ENCODE measurements around the gene ZNF234. TPM values are rescaled to one million over a fixed set of nuclear protein-coding genes. Genes with fewer than 3 reads are reported as not detected.

ZNF234 gene
- total and polyA plus RNA-seq, 2 donors (not counting 1 experiment from before 2014, with no cell fraction given): 3.1 to 27.5 TPM

- Histone ChIP-seq H2AFZ (ENCODE audit: insufficient read depth, low read depth, low read length, poor library complexity, severe bottlenecking) (no peak overlapping the region), H4K20me1 (ENCODE audit: control insufficient read depth, insufficient read depth, low read length, poor library complexity, severe bottlenecking) (no peaks in the 10 kb centered on the region), H3K4me1 (ENCODE audit: control insufficient read depth in 2 of 2, insufficient read depth in 2 of 2, low read length in 2 of 2) (peaks cover 9 to 19% of the 10 kb centered on the region in 2 donors), H3K9ac (ENCODE audit: low read length) (no peak overlapping the region), H3K27ac (ENCODE audit: low read length in 2 of 2) (no peak overlapping the region), H3K79me2 (ENCODE audit: control insufficient read depth, insufficient read depth, low read length) (no peaks in the 10 kb centered on the region), H3K36me3 (replicated peaks in 1 of 2; ENCODE audit: control extremely low read depth in 1 of 2, control insufficient read depth in 1 of 2, extremely low read depth in 1 of 2, insufficient read depth in 2 of 2, low read length in 1 of 2) (peaks cover 15 to 16% of the 10 kb centered on the region in 2 experiments), H3K9me3 (ENCODE audit: control extremely low read depth in 1 of 3, control insufficient read depth in 2 of 3, insufficient read depth in 1 of 3, low read length in 2 of 3) (peaks cover 15 to 50% (median 36%) of the 10 kb centered on the region in 3 donors), H3K27me3 (replicated peaks in 1 of 4; ENCODE audit: control extremely low read depth in 1 of 4, control insufficient read depth in 3 of 4, insufficient read depth in 4 of 4, low read length in 3 of 4) (no peaks in the 10 kb centered on the region), H3K4me3 (ENCODE audit: control extremely low read depth in 1 of 5, extremely low read depth in 1 of 5, insufficient read depth in 1 of 5, low read depth in 2 of 5, low read length in 4 of 5) (no peak overlapping the region), H3K4me2 (replicated peaks; ENCODE audit: low read depth, low read length, poor library complexity, severe bottlenecking) (no peak overlapping the region)
- peaks cover 17% of the 10 kb centered on the region for H3K9me3 Mint-ChIP-seq (ENCODE audit: insufficient read depth)
- H3K27me3 Mint-ChIP-seq: no peaks in the 10 kb centered on the region
- ChIA-PET CTCF (no interaction called here), POLR2A (no interaction called here)
- H3K4me3 Mint-ChIP-seq: no peak overlapping the region
- no peak for TF ChIP-seq EZH2 (IDR thresholded peaks at IDR 0.05; ENCODE audit: borderline replicate concordance, insufficient read depth, low read depth, low read length, poor library complexity, severe bottlenecking)
- TF ChIP-seq, protein P1, sequence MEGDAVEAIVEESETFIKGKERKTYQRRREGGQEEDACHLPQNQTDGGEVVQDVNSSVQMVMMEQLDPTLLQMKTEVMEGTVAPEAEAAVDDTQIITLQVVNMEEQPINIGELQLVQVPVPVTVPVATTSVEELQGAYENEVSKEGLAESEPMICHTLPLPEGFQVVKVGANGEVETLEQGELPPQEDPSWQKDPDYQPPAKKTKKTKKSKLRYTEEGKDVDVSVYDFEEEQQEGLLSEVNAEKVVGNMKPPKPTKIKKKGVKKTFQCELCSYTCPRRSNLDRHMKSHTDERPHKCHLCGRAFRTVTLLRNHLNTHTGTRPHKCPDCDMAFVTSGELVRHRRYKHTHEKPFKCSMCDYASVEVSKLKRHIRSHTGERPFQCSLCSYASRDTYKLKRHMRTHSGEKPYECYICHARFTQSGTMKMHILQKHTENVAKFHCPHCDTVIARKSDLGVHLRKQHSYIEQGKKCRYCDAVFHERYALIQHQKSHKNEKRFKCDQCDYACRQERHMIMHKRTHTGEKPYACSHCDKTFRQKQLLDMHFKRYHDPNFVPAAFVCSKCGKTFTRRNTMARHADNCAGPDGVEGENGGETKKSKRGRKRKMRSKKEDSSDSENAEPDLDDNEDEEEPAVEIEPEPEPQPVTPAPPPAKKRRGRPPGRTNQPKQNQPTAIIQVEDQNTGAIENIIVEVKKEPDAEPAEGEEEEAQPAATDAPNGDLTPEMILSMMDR (IDR thresholded peaks at IDR 0.05): no peak
- no peak for ATAC-seq (ENCODE audit: low read depth)
- DNase-seq: no peak
- no peak overlapping the region for H3K27ac Mint-ChIP-seq
- intact Hi-C loops (cut with micrococcal nuclease): no loop called here
- peaks cover 21% of the 10 kb centered on the region for H3K4me1 Mint-ChIP-seq
Measured at GRCh38 chr19:44109458-44109857, 31.9 kb upstream of the ZNF234 start.

DNA sequence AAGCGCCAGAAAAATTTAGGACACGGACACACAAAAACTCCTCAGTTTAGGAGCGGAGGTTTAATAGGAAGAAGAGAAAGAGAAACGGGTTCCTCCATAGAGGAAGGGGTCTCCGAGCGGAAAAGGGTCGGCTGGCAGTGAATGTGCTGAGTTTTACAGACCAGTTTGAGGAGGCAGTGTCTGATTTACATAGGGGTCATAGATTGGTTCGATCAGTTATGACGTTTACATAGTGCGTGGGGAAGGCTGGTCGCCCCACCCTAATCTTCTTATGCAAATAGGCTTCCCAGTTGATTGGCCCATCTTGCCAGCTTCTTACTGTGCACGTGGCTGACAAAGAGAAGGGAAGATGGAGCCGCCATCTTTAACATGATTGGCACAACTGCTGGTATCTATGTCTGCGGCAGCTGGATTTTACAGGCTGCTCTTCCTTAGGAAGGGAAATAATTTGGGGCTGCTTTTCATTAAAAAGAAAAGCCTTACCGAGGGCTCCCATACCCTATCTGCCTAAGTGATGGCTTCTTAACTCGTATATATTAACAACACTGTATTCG is 29.4 kb upstream of the ZNF234 start:
- Mint-ChIP-seq H3K27me3 (no peaks in the 10 kb centered on the region), H3K27ac (no peak overlapping the region), H3K9me3 (ENCODE audit: insufficient read depth) (peaks cover 12% of the 10 kb centered on the region), H3K4me3 (peak overlapping the region; percentile 71), H3K4me1 (peaks cover 28% of the 10 kb centered on the region)
- Histone ChIP-seq H3K9ac (ENCODE audit: low read length) (no peak overlapping the region), H3K27me3 (replicated peaks in 1 of 4; ENCODE audit: control extremely low read depth in 1 of 4, control insufficient read depth in 3 of 4, insufficient read depth in 4 of 4, low read length in 3 of 4) (no peaks in the 10 kb centered on the region), H3K36me3 (replicated peaks in 1 of 2; ENCODE audit: control extremely low read depth in 1 of 2, control insufficient read depth in 1 of 2, extremely low read depth in 1 of 2, insufficient read depth in 2 of 2, low read length in 1 of 2) (peaks cover 4 to 5% of the 10 kb centered on the region in 2 experiments), H3K9me3 (ENCODE audit: control extremely low read depth in 1 of 3, control insufficient read depth in 2 of 3, insufficient read depth in 1 of 3, low read length in 2 of 3) (peaks cover 11 to 36% (median 30%) of the 10 kb centered on the region in 3 donors), H4K20me1 (ENCODE audit: control insufficient read depth, insufficient read depth, low read length, poor library complexity, severe bottlenecking) (no peaks in the 10 kb centered on the region), H3K27ac (ENCODE audit: low read length in 2 of 2) (no peak overlapping the region), H2AFZ (ENCODE audit: insufficient read depth, low read depth, low read length, poor library complexity, severe bottlenecking) (no peak overlapping the region), H3K79me2 (ENCODE audit: control insufficient read depth, insufficient read depth, low read length) (no peaks in the 10 kb centered on the region), H3K4me2 (replicated peaks; ENCODE audit: low read depth, low read length, poor library complexity, severe bottlenecking) (peak overlapping the region; percentile 77), H3K4me3 (ENCODE audit: control extremely low read depth in 1 of 5, extremely low read depth in 1 of 5, insufficient read depth in 1 of 5, low read depth in 2 of 5, low read length in 4 of 5) (no peak overlapping the region), H3K4me1 (ENCODE audit: control insufficient read depth in 2 of 2, insufficient read depth in 2 of 2, low read length in 2 of 2) (peaks cover 9 to 19% of the 10 kb centered on the region in 2 donors)
- CTCF ChIA-PET: interaction anchor here (0.9 kb wide), 1 partner anchor 16 kb away, joined by 3 read pairs; no protein-coding TSS in a partner anchor
- POLR2A ChIA-PET: no interaction called here
- WGBS (ENCODE audit: insufficient coverage): 48% methylated on average over 10 of the region's 17 CpGs
- DNase-seq (peak; percentile 29), ATAC-seq (ENCODE audit: low read depth) (no peak)
- TF ChIP-seq, protein P1 (IDR thresholded peaks at IDR 0.05): no peak
- TF ChIP-seq EZH2 (IDR thresholded peaks at IDR 0.05; ENCODE audit: borderline replicate concordance, insufficient read depth, low read depth, low read length, poor library complexity, severe bottlenecking): no peak
- intact Hi-C loops (cut with micrococcal nuclease): loop anchor here (5.0 kb wide), 1 partner anchor 285 kb away; the partner anchor contains the start of gene ZNF283
